ENCODE measurements around the gene SNX21. TPM values are rescaled to one million over a fixed set of nuclear protein-coding genes. Genes with fewer than 3 reads are reported as not detected.
"Not testable (repeated sequence)": the region's sequence is repeated elsewhere in the genome, so short reads cannot be mapped to it uniquely, and the experiment has no call there.

Gene SNX21
- total and polyA plus RNA-seq, 12 donors: 35.1 to 183 (median 73.8) TPM

- intact Hi-C loops (cut with DNase I): no loop called here
- Histone ChIP-seq H3K9me3 (replicated peaks in 1 of 3) (no peaks in the 10 kb centered on the region), H3K4me3 (no peak overlapping the region), H3K27ac (peak overlapping the region in 3 of 5 donors; percentile 5 to 62 (median 39)), H3K36me3 (replicated peaks in 1 of 2) (no peaks in the 10 kb centered on the region), H3K27me3 (no peaks in the 10 kb centered on the region), H3K4me1 (replicated peaks in 1 of 2) (peaks cover 16 to 26% of the 10 kb centered on the region in 2 donors)
- no peak for TF ChIP-seq POLR2A (IDR thresholded peaks at IDR 0.05)
- TF ChIP-seq, protein P1, sequence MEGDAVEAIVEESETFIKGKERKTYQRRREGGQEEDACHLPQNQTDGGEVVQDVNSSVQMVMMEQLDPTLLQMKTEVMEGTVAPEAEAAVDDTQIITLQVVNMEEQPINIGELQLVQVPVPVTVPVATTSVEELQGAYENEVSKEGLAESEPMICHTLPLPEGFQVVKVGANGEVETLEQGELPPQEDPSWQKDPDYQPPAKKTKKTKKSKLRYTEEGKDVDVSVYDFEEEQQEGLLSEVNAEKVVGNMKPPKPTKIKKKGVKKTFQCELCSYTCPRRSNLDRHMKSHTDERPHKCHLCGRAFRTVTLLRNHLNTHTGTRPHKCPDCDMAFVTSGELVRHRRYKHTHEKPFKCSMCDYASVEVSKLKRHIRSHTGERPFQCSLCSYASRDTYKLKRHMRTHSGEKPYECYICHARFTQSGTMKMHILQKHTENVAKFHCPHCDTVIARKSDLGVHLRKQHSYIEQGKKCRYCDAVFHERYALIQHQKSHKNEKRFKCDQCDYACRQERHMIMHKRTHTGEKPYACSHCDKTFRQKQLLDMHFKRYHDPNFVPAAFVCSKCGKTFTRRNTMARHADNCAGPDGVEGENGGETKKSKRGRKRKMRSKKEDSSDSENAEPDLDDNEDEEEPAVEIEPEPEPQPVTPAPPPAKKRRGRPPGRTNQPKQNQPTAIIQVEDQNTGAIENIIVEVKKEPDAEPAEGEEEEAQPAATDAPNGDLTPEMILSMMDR (IDR thresholded peaks at IDR 0.05): no peak
- 48 to 70% (median 53%) methylated on average over 2 of the region's 2 CpGs for WGBS, 4 donors
- no peak for DNase-seq
Observed at GRCh38 chr20:45828589-45828988, 5.0 kb upstream of the SNX21 start.

DNA sequence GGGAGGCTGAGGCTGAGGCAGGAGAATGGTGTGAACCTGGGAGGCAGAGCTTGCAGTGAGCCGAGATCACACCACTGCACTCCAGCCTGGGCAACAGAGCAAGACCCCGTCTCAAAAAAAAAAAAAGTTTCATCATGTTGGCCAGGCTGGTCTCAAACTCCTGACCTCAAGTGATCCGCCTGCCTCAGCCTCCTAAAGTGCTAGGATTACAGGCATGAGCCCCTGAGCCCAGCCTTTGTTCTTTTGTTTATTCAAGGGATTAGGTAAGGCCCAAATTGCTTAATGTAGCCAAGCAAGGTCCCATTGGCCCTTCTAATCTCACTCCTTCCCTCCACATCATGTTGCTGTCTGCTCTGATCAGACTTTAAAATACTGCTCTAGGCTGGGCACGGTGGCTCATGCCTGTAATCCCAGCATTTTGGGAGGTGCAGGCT, 3.9 kb upstream of the SNX21 start:
- intact Hi-C loops (cut with DNase I); H3K4me3 ChIP-seq; H3K27me3 ChIP-seq; H3K9me3 ChIP-seq (replicated peaks in 1 of 3); H3K36me3 ChIP-seq (replicated peaks in 1 of 2); DNase-seq; H3K27ac ChIP-seq: not testable (repeated sequence)
- 86 to 97% (median 93%) methylated on average over 4 of the region's 4 CpGs for WGBS, 4 donors
- H3K4me1 ChIP-seq (replicated peaks in 1 of 2): peaks cover 22 to 25% of the 10 kb centered on the region in 2 donors

DNA sequence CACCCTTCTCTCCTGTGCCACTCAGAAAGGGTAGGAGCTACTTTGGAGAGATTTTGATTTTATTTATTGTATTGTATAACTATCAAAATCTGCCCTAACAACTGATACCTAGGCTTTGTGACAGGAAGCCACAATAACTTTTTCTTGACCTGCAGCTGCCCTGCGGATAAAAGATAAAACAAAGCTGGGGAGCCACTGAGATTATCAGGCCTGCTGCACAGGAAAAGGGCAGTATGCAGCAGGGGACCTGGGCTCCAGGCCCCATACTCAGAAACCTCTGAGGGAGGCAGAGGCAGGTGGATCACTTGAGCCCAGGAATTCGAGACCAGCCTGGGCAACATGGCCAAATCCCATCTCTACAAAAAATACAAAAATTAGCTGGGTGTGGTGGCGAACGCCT, 980 bp upstream of the SNX21 start:
- WGBS, 4 donors: 79 to 91% (median 89%) methylated on average over 4 of the region's 4 CpGs

GRCh38 chr20:45833883-45834796, 541 bp downstream of the SNX21 start:
- Histone ChIP-seq H3K4me1 (replicated peaks in 1 of 2) (peaks cover 31 to 36% of the 10 kb centered on the region in 2 donors), H3K4me3 (peak overlapping the region in 3 of 4 donors; percentile 48 to 79 (median 53)), H3K36me3 (replicated peaks in 1 of 2) (peaks cover 0 to 11% of the 10 kb centered on the region in 2 donors), H3K27me3 (no peaks in the 10 kb centered on the region), H3K27ac (peak overlapping the region; percentile 93 to 96 (median 95)), H3K9me3 (replicated peaks in 1 of 3) (no peaks in the 10 kb centered on the region)
- 3 to 21% (median 4%) methylated on average over 10 to 71 of the region's 71 CpGs for WGBS, 4 donors
- DNase-seq: peak; percentile 66 to 86 (median 78)
- intact Hi-C loops (cut with DNase I): no loop called here
- TF ChIP-seq, protein P1 (IDR thresholded peaks at IDR 0.05): no peak
- peak; percentile 39 to 60 for TF ChIP-seq POLR2A (IDR thresholded peaks at IDR 0.05)

More for the DNA sequence above, 980 bp upstream of the SNX21 start:
- no peak for DNase-seq
- intact Hi-C loops (cut with DNase I): no loop called here
- Histone ChIP-seq H3K27me3 (no peaks in the 10 kb centered on the region), H3K4me1 (replicated peaks in 1 of 2) (peaks cover 31 to 36% of the 10 kb centered on the region in 2 donors), H3K27ac (peak overlapping the region; percentile 93 to 96 (median 95)), H3K9me3 (replicated peaks in 1 of 3) (no peaks in the 10 kb centered on the region), H3K4me3 (peak overlapping the region in 2 of 4 donors; percentile 53 to 79), H3K36me3 (replicated peaks in 1 of 2) (no peaks in the 10 kb centered on the region)
- TF ChIP-seq POLR2A (IDR thresholded peaks at IDR 0.05): no peak
- TF ChIP-seq, protein P1 (IDR thresholded peaks at IDR 0.05): no peak
